ENCODE data around the gene CRIM1.

The CRIM1 gene

DNA sequence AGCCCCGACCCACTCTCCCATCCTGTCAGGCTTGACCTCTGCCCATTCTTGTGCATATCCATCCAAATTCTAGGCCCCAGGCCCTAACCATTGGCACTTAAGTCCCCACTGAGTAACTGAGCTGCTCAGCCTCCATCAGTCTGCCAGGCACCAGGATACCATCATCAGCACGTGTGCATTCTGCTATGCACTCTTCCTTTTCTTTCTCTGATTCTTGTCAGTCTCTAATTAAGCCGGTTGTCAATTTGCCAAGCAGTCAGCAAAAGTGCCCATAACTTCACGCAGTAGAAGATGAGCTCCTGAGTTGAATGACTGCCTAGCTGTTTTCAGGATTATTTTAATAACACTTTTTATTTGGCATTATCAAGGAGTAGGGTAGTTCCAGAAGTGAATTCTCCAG lies 135.2 kb downstream of the CRIM1 start:
- DNase-seq: no peak

GRCh38 chr2:36492216-36492945 lies 136.8 kb downstream of the CRIM1 start:
- DNase-seq: no peak

DNA sequence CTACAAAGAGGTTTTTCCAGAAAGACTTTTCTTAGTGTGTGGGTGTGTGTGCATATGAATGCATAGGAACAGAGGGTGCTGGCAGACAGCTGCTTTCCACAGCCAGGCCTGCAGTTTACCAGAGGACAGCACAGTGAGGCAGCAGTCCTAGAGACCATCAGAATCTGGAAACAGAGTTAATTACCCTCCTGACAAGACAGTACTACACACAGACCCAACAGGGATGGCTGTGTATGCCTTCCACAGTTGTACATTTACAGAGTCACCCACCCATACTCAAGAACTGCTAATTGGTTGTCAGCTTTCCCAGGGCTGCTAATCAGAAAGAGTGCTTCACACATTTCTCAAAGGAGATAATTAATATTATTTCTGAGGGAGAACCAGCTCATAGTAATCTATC lies 137.7 kb downstream of the CRIM1 start:
- DNase-seq: no peak

GRCh38 chr2:36497570-36498163 lies 142.1 kb downstream of the CRIM1 start:
- no peak for DNase-seq

DNA sequence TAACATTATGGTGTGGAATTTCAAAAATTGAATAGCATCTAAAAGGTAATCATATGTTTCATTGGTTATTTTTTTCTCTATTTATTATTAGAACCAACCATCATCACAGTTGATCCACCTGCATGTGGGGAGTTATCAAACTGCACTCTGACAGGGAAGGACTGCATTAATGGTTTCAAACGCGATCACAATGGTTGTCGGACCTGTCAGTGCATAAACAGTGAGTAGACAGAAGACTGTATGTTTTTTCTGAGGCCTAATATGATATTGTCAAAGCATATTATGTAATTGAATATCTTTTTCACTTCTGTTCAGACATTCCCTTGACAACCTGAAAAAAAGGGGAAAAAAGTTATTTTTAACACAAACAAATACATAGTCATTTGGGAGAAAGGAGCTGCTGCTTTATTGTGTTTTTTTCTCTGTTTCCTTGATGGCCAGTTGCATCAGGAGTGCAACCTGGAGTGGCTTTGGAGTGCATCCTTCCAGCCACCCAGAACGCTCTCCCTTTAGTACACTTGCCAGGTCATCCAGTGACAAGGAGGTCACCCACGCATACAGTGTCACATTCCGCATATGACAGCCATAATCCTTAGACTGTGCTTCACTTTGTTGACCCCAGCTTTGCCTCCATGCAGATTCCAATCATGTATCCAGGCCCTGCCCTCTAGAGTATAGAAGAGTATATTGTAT lies 143.7 kb downstream of the CRIM1 start:
- no peak for DNase-seq

GRCh38 chr2:36500072-36500471 lies 144.5 kb downstream of the CRIM1 start:
- DNase-seq: no peak

DNA sequence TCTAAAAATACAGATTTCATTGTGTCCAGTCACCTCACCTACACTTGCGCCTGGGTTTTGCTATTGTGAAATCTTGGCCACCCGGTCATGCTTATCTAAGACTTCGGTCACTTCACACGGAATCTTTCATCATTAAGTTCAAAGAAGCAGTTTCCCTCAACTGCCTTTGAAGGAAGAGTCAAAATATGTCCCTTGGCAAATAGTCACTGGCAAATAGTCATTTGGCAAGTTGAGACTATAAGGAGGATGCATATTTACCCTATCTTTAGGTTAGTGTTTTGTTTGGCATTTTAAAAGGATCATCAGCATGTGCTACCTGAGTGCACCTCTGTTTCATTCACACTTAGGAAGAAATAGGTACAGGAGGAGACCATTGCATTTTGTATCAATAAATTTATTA lies 146.5 kb downstream of the CRIM1 start:
- no peak for DNase-seq

DNA sequence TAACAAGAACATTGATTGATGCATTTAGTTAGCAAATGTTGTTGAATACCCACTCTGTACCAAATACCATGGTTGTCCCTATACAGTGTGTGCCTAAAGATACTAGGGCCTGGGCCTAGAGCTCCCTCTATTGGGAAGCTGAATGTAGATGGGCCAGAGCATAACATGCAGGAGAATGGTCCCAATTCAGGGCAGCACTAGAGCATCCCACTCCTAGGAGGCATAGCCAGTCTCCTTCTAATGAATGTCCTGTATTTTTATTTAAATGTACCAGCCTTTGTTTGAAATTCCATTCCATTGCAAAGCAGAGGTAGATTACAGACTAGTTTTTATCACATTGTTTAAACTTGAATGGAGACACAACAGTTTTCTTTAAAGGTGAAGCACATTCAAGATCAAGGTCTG lies 151.8 kb downstream of the CRIM1 start:
- peak; percentile 17 for DNase-seq

DNA sequence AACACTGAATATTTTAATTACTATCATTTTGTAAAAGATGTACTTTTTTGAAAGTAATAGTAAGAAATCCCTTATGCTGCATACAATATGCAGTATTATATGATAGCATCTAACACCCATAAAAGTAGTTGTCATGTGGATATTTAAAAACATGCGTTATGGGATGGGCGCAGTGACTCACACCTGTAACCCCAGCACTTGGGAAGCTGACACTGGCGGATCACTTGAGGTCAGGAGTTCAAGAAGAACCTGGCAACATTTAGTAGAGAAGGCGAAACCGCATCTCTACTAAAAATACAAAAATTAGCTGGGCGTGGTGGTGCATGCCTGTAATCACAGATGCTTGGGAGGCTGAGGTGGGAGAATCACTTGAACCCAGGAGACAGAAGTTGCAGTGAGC lies 153.5 kb downstream of the CRIM1 start:
- DNase-seq: no peak

DNA sequence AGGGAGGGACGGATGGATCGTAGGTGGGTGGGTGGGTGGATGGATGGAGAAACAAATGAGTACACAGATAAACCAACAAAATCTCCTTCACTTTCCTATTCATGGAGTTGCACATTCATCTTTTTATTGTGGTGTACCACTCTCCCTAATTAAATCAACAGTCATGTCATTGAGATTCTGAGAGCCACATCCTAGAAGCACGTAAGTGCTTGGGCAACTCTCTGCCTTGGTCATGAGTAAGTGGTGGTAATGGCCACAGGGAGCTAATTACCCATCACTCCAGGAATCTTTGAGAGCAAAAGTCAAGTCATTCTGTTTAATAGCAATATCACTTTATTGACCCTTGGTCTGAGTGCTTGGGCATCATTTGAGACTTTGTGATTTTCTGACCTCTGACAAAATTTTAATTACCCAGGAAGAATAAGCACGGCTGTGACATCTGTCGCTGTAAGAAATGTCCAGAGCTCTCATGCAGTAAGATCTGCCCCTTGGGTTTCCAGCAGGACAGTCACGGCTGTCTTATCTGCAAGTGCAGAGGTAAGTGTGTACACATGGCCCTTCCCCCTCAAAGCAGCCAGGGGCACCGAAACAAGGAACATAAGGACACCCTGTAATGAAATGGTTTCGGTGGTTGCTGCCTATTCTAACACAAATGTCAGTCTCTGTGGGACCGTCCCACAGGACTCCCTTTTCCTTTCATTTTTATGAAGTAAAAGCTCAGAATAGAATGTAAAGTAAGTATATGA lies 156.5 kb downstream of the CRIM1 start:
- DNase-seq: no peak

DNA sequence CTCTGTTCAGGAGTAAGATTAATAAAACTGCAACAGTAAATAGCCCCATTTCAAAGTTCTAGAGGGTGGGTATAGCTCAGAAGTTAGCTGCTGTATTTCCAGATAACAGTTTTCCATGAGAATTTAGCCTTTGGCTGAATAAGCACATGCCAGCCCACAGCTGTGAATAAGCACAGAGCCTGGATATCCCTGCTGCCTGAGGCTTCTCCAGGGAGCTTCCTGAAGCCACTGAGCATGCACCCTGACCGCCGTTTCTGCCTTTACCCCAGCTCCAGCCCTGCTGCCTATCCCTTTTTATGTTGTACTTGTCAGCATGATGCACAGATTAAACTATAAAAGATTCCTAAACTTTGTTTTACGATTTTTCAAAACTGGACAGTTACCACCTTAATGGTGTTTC lies 157.1 kb downstream of the CRIM1 start:
- DNase-seq: no peak

DNA sequence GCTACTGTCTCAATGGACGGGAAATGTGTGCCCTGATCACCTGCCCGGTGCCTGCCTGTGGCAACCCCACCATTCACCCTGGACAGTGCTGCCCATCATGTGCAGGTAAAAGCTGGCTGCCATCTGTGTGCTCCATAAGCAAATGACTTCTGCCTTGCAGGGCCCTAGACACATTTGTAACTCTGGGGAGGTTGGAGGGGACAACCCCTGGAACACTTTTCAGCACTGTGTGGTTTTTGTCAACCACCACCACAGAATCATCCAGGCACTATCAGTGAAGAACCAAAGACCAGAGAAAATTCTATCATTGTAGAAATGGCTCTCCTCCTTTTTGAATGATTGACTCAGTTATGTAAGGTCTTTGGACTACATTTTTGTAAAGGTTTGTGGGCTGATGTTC lies 158.1 kb downstream of the CRIM1 start:
- DNase-seq: no peak

DNA sequence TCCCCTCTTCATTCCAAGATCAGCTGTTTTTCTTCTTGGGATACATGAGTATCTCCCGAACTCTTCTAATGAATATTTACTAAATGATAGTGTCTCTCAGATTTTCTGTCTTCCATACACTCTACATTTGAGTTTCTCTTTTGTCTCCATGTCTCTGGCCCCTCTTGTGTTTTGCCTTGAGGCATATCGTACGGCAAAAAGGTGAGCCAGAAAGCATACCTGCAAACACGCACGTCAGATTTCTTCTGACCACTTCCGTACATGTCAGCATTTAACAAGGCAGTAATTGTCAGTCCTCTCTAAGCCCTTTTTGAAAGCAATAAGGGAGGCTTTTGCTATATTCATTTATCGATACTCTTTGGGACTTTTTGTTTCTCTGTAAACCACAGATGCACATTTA lies 160.0 kb downstream of the CRIM1 start:
- DNase-seq: no peak

DNA sequence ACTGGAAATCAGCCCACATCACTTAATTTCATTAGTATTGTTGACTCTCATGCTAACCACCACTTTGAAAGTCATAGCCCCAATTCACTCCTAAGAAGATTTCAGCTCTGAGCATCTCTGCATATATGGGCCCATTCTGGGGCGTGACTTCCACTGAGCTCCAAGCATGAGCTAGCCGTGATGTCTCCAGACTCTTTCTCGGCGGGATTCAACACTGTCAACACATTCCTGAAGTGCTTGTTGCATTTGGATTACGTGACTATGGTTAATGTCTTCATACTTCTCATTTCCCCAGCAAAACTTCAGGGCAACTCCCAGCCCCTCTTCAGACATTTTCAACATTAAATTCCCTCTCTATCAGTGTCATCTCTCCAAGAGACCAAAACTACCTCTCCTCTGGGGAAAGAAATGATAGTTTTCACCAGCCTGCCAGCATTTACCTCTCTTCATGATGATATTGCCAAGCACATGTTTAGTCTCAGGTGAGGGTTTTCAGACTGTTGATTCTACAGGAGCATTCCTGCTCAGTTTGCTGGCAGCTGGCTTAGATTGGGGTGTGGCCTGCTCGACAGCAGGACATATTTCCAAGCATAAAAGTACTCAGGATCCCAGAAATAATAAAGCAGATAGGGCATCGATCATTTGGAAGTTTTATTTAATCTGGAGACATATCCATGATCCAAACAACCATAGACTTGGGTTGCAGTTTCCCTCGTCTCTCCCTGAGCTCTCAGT lies 160.7 kb downstream of the CRIM1 start:
- no peak for DNase-seq

DNA sequence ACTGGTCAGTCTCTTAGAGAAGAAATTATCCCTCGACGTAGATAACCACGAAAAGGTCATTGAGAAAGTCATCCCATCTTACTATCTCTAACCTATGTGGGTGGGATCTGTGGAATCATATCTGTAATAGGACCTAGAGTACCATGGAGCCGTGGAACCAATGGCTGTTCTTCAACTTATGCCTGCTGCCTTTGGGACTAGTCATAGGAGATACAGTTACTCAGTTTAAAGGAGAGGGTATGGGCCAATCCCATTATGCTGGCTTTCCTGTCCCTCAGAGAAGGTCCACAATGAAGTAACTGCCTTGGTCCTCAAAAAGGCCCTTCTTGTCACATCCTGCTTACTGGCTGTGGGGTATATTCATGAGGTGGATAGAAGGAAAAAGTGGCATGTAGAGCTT lies 164.9 kb downstream of the CRIM1 start:
- no peak for DNase-seq

DNA sequence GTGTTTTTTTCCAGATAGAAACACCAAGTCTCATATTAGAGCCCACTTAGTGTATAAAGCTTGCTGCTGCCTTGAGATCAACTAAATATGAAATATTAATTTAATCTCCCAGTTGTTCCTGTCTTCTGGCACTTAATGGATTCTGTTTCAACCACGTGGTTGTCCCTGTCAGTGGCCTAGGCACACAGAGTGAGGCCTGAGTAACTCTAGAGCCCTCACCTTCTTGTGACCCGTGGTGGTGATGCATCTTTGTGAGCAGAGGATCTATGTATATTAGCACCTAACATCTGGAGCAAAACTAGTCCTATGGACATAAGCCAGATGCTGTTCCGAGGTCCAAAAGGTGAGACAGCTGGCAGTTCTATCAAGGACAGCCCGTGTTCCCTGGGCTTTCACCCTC lies 167.6 kb downstream of the CRIM1 start:
- no peak for DNase-seq

GRCh38 chr2:36525245-36525644 lies 169.7 kb downstream of the CRIM1 start:
- no peak for DNase-seq

GRCh38 chr2:36526226-36526625 lies 170.6 kb downstream of the CRIM1 start:
- DNase-seq: no peak

GRCh38 chr2:36528274-36528673 lies 172.7 kb downstream of the CRIM1 start:
- DNase-seq: no peak

- no peak for DNase-seq
These were observed 173.3 kb downstream of the CRIM1 start for GRCh38 chr2:36528766-36529392.

DNA sequence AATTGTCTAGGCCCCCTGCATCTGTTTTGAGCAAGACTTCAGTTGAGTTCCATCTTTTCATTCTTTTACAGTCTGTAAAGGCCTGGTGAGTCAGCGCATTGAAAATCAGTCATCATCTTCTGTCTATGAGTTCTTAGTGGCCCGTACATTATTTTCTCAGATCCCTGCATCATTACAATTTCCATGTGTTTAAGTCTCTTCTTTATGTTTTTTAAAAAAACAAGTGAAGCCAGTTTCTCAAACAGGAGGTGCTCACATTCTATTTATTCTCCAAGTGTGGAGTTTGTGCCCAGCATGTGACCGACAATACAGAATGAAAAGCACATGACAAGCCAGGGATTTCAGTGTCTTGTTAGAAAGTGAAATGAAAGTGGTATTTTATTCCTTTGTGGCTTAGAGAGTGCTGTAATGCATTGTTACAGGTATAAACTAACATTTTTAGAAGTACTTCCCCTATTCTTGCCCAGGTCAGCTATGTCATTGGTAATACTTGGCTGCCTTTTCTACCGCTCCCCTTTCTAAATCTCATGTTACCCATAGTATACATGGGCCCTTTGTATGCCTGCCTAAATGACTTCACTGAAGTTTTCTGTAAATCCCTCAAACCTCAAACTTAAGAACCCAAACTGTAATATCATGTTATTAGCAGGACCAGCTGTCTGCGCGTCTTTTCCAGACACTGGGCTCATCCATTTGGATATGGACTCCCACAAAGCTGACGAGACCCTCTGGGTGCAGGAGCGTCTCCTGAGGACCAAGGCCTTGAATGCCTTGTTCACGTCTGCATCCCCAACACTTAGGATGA lies 174.8 kb downstream of the CRIM1 start:
- no peak for DNase-seq

GRCh38 chr2:36530983-36531354 lies 175.4 kb downstream of the CRIM1 start:
- DNase-seq: no peak

Measured in stimulated activated CD4-positive, alpha-beta T cell treated with anti-CD3 and anti-CD28 coated beads, Interleukin-1b, Interleukin-23, amount 100 ng/mL, for 48 hours (primary cell).